SH-SY5Y (cell line): ENCODE measurements around the gene TNFRSF6B.

ENCODE experiments used
- GATA2 ChIP-seq: IDR thresholded peaks from 2 replicates; pipeline ENCODE4 v1.6.1; 2011; ENCODE audit warnings: mild to moderate bottlenecking, low read depth, low read length
- GATA3 ChIP-seq: IDR thresholded peaks from 2 replicates; pipeline ENCODE4 v1.6.1; 2011; ENCODE audit warnings: low read depth, mild to moderate bottlenecking, low read length, moderate library complexity

- TF ChIP-seq GATA2 (no peak), GATA3 (no peak)
These were observed 38.8 kb downstream of the TNFRSF6B start for GRCh38 chr20:63734946-63735858.
